Stimulated activated naive CD8-positive, alpha-beta T cell treated with anti-CD3 and anti-CD28 coated beads, Interleukin-15, Interleukin-2, amounts not matched to agents 100 ng/mL and 50 ng/mL, for 24 hours (primary cell): ENCODE measurements around the gene TET2.
A peak's percentile ranks its signal among the peaks of the same experiment; 100 is the strongest.
"Not testable (repeated sequence)": the region's sequence is repeated elsewhere in the genome, so short reads cannot be mapped to it uniquely, and the experiment has no call there.

ENCODE experiments used
- H3K27ac Mint-ChIP-seq: one replicate; pipeline ENCODE4 v1.8.0; 2021; ENCODE audit warnings: mild to moderate bottlenecking, mixed read lengths
- H3K27me3 Mint-ChIP-seq: one replicate; pipeline ENCODE4 v1.8.0; 2021; ENCODE audit warnings: mixed read lengths
- H3K36me3 Mint-ChIP-seq: one replicate; pipeline ENCODE4 v1.8.0; 2021; ENCODE audit warnings: low read depth, mixed read lengths
- H3K4me1 Mint-ChIP-seq: one replicate; pipeline ENCODE4 v1.8.0; 2021; ENCODE audit warnings: low read depth, mixed read lengths
- H3K4me3 Mint-ChIP-seq: one replicate; pipeline ENCODE4 v1.8.0; 2021; ENCODE audit warnings: mild to moderate bottlenecking, mixed read lengths
- H3K9me3 Mint-ChIP-seq: one replicate; pipeline ENCODE4 v1.8.0; 2021; ENCODE audit warnings: mixed read lengths

TET2 gene

GRCh38 chr4:105296672-105297071 lies 150.0 kb downstream of the TET2 start:
- H3K27me3 Mint-ChIP-seq = no peaks in the 10 kb centered on the region
- H3K36me3 Mint-ChIP-seq = peaks cover 9% of the 10 kb centered on the region
- no peaks in the 10 kb centered on the region for H3K4me1 Mint-ChIP-seq
- H3K27ac Mint-ChIP-seq = no peak overlapping the region
- H3K4me3 Mint-ChIP-seq = no peak overlapping the region
- peaks cover 30% of the 10 kb centered on the region for H3K9me3 Mint-ChIP-seq

- H3K36me3 Mint-ChIP-seq = peaks cover 20% of the 10 kb centered on the region
- H3K27ac Mint-ChIP-seq, H3K4me1 Mint-ChIP-seq, H3K27me3 Mint-ChIP-seq, H3K4me3 Mint-ChIP-seq: not testable (repeated sequence)
- peaks cover 30% of the 10 kb centered on the region for H3K9me3 Mint-ChIP-seq
Observed at GRCh38 chr4:105299027-105299426, 152.4 kb downstream of the TET2 start.

GRCh38 chr4:105304085-105304484 lies 157.4 kb downstream of the TET2 start:
- Mint-ChIP-seq H3K4me3 (no peak overlapping the region), H3K27ac (no peak overlapping the region), H3K27me3 (no peaks in the 10 kb centered on the region), H3K9me3 (peaks cover 23% of the 10 kb centered on the region), H3K36me3 (peaks cover 26% of the 10 kb centered on the region), H3K4me1 (peaks cover 29% of the 10 kb centered on the region)

- no peaks in the 10 kb centered on the region for H3K27me3 Mint-ChIP-seq
- H3K27ac Mint-ChIP-seq = peak overlapping the region; percentile 84
- peaks cover 29% of the 10 kb centered on the region for H3K4me1 Mint-ChIP-seq
- H3K4me3 Mint-ChIP-seq = peak overlapping the region; percentile 15
- peaks cover 23% of the 10 kb centered on the region for H3K36me3 Mint-ChIP-seq
- H3K9me3 Mint-ChIP-seq = peaks cover 17% of the 10 kb centered on the region
Observed at GRCh38 chr4:105305019-105305836, 158.6 kb downstream of the TET2 start.

- Mint-ChIP-seq H3K4me1 (peaks cover 29% of the 10 kb centered on the region), H3K4me3 (peak overlapping the region; percentile 40), H3K27ac (peak overlapping the region; percentile 84), H3K27me3 (no peaks in the 10 kb centered on the region), H3K36me3 (peaks cover 23% of the 10 kb centered on the region), H3K9me3 (peaks cover 15% of the 10 kb centered on the region)
Observed at GRCh38 chr4:105306158-105306781, 159.6 kb downstream of the TET2 start.

GRCh38 chr4:105306820-105307219 lies 160.1 kb downstream of the TET2 start:
- Mint-ChIP-seq H3K4me1 (peaks cover 29% of the 10 kb centered on the region), H3K36me3 (peaks cover 28% of the 10 kb centered on the region), H3K27me3 (no peaks in the 10 kb centered on the region), H3K4me3 (peak overlapping the region; percentile 40), H3K9me3 (peaks cover 19% of the 10 kb centered on the region), H3K27ac (peak overlapping the region; percentile 84)

GRCh38 chr4:105318486-105318885 lies 171.8 kb downstream of the TET2 start:
- H3K27me3 Mint-ChIP-seq = no peaks in the 10 kb centered on the region
- H3K4me3 Mint-ChIP-seq = no peak overlapping the region
- H3K9me3 Mint-ChIP-seq = peaks cover 15% of the 10 kb centered on the region
- peaks cover 20% of the 10 kb centered on the region for H3K36me3 Mint-ChIP-seq
- no peaks in the 10 kb centered on the region for H3K4me1 Mint-ChIP-seq
- no peak overlapping the region for H3K27ac Mint-ChIP-seq

- Mint-ChIP-seq H3K27ac (no peak overlapping the region), H3K4me3 (no peak overlapping the region), H3K9me3 (no peaks in the 10 kb centered on the region), H3K27me3 (no peaks in the 10 kb centered on the region), H3K4me1 (peaks cover 22% of the 10 kb centered on the region), H3K36me3 (peaks cover 8% of the 10 kb centered on the region)
Observed at GRCh38 chr4:105327222-105327621, 180.5 kb downstream of the TET2 start.

GRCh38 chr4:105327956-105328355 lies 181.3 kb downstream of the TET2 start:
- peaks cover 10% of the 10 kb centered on the region for H3K36me3 Mint-ChIP-seq
- no peak overlapping the region for H3K4me3 Mint-ChIP-seq
- H3K27me3 Mint-ChIP-seq = no peaks in the 10 kb centered on the region
- peaks cover 22% of the 10 kb centered on the region for H3K4me1 Mint-ChIP-seq
- no peak overlapping the region for H3K27ac Mint-ChIP-seq
- no peaks in the 10 kb centered on the region for H3K9me3 Mint-ChIP-seq

- Mint-ChIP-seq H3K9me3 (no peaks in the 10 kb centered on the region), H3K36me3 (peaks cover 10% of the 10 kb centered on the region), H3K4me1 (peaks cover 22% of the 10 kb centered on the region), H3K27ac (no peak overlapping the region), H3K4me3 (no peak overlapping the region), H3K27me3 (no peaks in the 10 kb centered on the region)
Observed at GRCh38 chr4:105329081-105329480, 182.4 kb downstream of the TET2 start.
